Smooth muscle cell (in vitro differentiated cells): Measurements from ENCODE around the gene CHRNB1. TPM values are rescaled to one million over a fixed set of nuclear protein-coding genes. Genes with fewer than 3 reads are reported as not detected.

Experiments used
- DNase-seq: peaks from one replicate; lab custom pipeline; 2025; ENCODE audit not compliant: unreplicated experiment; lab: John Stamatoyannopoulos, UW
- H2AFZ ChIP-seq: fragments of 200-600 bp; sonication (generic); 2 replicates; pipeline ENCODE4 v1.6.0; 2016; ENCODE audit warnings: antibody characterized with exemption, low read depth, mild to moderate bottlenecking
- H3F3A ChIP-seq: fragments of 200-600 bp; sonication (generic); 2 replicates; pipeline ENCODE4 v1.6.0; 2017; ENCODE audit warnings: antibody characterized with exemption, low read depth
- H3K27ac ChIP-seq: fragments of 200-600 bp; sonication (generic); 2 replicates; pipeline ENCODE4 v1.5.1; 2016; ENCODE audit warnings: low read depth, mild to moderate bottlenecking
- H3K27me3 ChIP-seq: fragments of 200-600 bp; sonication (generic); 2 replicates; pipeline ENCODE4 v1.6.1; 2016; ENCODE audit warnings: low read depth, mild to moderate bottlenecking
- H3K36me3 ChIP-seq: fragments of 200-600 bp; sonication (generic); 2 replicates; pipeline ENCODE4 v1.5.1; 2016; ENCODE audit warnings: low read depth
- H3K4me1 ChIP-seq: fragments of 200-600 bp; sonication (generic); 2 replicates; pipeline ENCODE4 v1.5.1; 2016; ENCODE audit warnings: low read depth
- H3K4me2 ChIP-seq: fragments of 200-600 bp; sonication (generic); 2 replicates; pipeline ENCODE4 v1.6.0; 2016; ENCODE audit warnings: mild to moderate bottlenecking
- H3K4me3 ChIP-seq: fragments of 200-600 bp; sonication (generic); 2 replicates; pipeline ENCODE4 v1.5.1; 2016; ENCODE audit warnings: mild to moderate bottlenecking
- H3K79me2 ChIP-seq: fragments of 200-600 bp; sonication (generic); 2 replicates; pipeline ENCODE4 v1.6.0; 2016; ENCODE audit warnings: low read depth, mild to moderate bottlenecking
- H3K9ac ChIP-seq: fragments of 200-600 bp; sonication (generic); 2 replicates; pipeline ENCODE4 v1.6.0; 2016; ENCODE audit warnings: low read depth
- H3K9me3 ChIP-seq: fragments of 200-600 bp; sonication (generic); replicated peaks from 2 replicates; pipeline ENCODE4 v1.5.1; 2016; ENCODE audit warnings: low read depth
- H4K20me1 ChIP-seq: fragments of 200-600 bp; sonication (generic); 2 replicates; pipeline ENCODE4 v1.6.0; 2016; ENCODE audit warnings: low read depth
- CTCF ChIP-seq: fragments of 200-600 bp; sonication (generic); IDR thresholded peaks from 2 replicates; pipeline ENCODE4 v1.5.1; 2017; ENCODE audit warnings: borderline replicate concordance, mild to moderate bottlenecking, antibody characterized with exemption; ENCODE audit not compliant: insufficient read depth, poor library complexity, severe bottlenecking
- WGBS: methylation state at CpG from one replicate; pipeline ENCODE4 v1.1.7; 2016; ENCODE audit warnings: low lambda C conversion rate; 5-methylcytosine and 5-hydroxymethylcytosine counted together
- polyA plus RNA-seq: library from polyadenylated mRNA; unstranded; fragments of >200 nt; fragmentation: Nextera tagmentation; extraction: Ambion mirVana; gene quantifications from 2 replicates; pipeline ENCODE4 v1.2.1, GENCODE V29; 2016
- total RNA-seq: library from RNA; depleted of rRNA; stranded (reverse); fragments of >200 nt; gene quantifications from 2 replicates; pipeline ENCODE4 v1.2.3, GENCODE V29; 2014

The CHRNB1 gene
- total and polyA plus RNA-seq, 2 experiments from 2014 or later: 12.2 to 19.0 TPM

GRCh38 chr17:7437950-7438614 is 6.8 kb upstream of the CHRNB1 start:
- Histone ChIP-seq H3K9me3 (no peaks in the 10 kb centered on the region), H3K4me2 (peak overlapping the region; percentile 88), H3K9ac (peak overlapping the region; percentile 45), H2AFZ (no peak overlapping the region), H4K20me1 (peaks cover 12% of the 10 kb centered on the region), H3K4me1 (peaks cover 22% of the 10 kb centered on the region), H3K27ac (no peak overlapping the region), H3K4me3 (peak overlapping the region; percentile 61), H3F3A (peaks cover 16% of the 10 kb centered on the region), H3K79me2 (no peaks in the 10 kb centered on the region), H3K36me3 (no peaks in the 10 kb centered on the region), H3K27me3 (no peaks in the 10 kb centered on the region)
- TF ChIP-seq CTCF: no peak
- 3% methylated on average over 43 of the region's 48 CpGs for WGBS
- no peak for DNase-seq

- H2AFZ ChIP-seq: no peak overlapping the region
- H3K4me1 ChIP-seq: peaks cover 22% of the 10 kb centered on the region
- H3K4me3 ChIP-seq: peak overlapping the region; percentile 61
Measured at GRCh38 chr17:7438656-7439460, 6.0 kb upstream of the CHRNB1 start.

GRCh38 chr17:7439462-7440112 is 5.3 kb upstream of the CHRNB1 start, which contains the start of gene FGF11:
Gene FGF11 (plus strand): TSS chr17:7439512. CDS start chr17:7439621, 109 bp downstream.
- Histone ChIP-seq H3K79me2 (no peaks in the 10 kb centered on the region), H3F3A (peaks cover 16% of the 10 kb centered on the region), H3K9me3 (no peaks in the 10 kb centered on the region), H3K4me3 (peak within 1 kb of the TSS; percentile 61), H3K4me1 (peaks cover 22% of the 10 kb centered on the region), H3K27ac (no peak within 1 kb of the TSS), H3K4me2 (peak within 1 kb of the TSS; percentile 88), H3K36me3 (no peaks in the 10 kb centered on the region), H3K9ac (peak within 1 kb of the TSS; percentile 45), H4K20me1 (peaks cover 12% of the 10 kb centered on the region), H3K27me3 (no peaks in the 10 kb centered on the region), H2AFZ (peak within 1 kb of the TSS; percentile 38)
- TF ChIP-seq CTCF: no peak
- WGBS: 3% methylated on average over 47 of the region's 50 CpGs
- DNase-seq: no peak

More at GRCh38 chr17:7438656-7439460, 6.0 kb upstream of the CHRNB1 start:
- H3F3A ChIP-seq: peaks cover 16% of the 10 kb centered on the region
- TF ChIP-seq CTCF: no peak
- H4K20me1 ChIP-seq: peaks cover 12% of the 10 kb centered on the region
- H3K4me2 ChIP-seq: peak overlapping the region; percentile 88
- H3K9ac ChIP-seq: peak overlapping the region; percentile 45
- H3K9me3 ChIP-seq: no peaks in the 10 kb centered on the region
- H3K79me2 ChIP-seq: no peaks in the 10 kb centered on the region
- H3K27me3 ChIP-seq: no peaks in the 10 kb centered on the region
- no peaks in the 10 kb centered on the region for H3K36me3 ChIP-seq
- H3K27ac ChIP-seq: no peak overlapping the region
- 33% methylated on average over 11 of the region's 11 CpGs for WGBS
- no peak for DNase-seq
